AG09309 (cell line): ENCODE measurements around the gene RAPGEFL1.
"Not testable (repeated sequence)": the region's sequence is repeated elsewhere in the genome, so short reads cannot be mapped to it uniquely, and the experiment has no call there.

Experiments
- DNase-seq: peaks from one replicate; pipeline ENCODE4 v3.0.0-alpha.2; 2010; ENCODE audit warnings: low read depth
- H3K4me3 ChIP-seq: 2 replicates; pipeline ENCODE4 v1.5.1; 2011; ENCODE audit warnings: mild to moderate bottlenecking, low read depth, low read length, moderate library complexity; ENCODE audit not compliant: control insufficient read depth
- CTCF ChIP-seq: IDR thresholded peaks from 2 replicates; pipeline ENCODE4 v1.5.1; 2011; ENCODE audit warnings: mild to moderate bottlenecking, low read depth, low read length, inconsistent platforms; ENCODE audit not compliant: insufficient read depth, control insufficient read depth; ENCODE audit errors: missing control alignments

RAPGEFL1 gene

GRCh38 chr17:40198576-40198975, 21.3 kb downstream of the RAPGEFL1 start:
- H3K4me3 ChIP-seq, result no peak overlapping the region
- TF ChIP-seq CTCF, result no peak
- DNase-seq, result no peak

- no peak for DNase-seq
- H3K4me3 ChIP-seq, result no peak overlapping the region
- no peak for TF ChIP-seq CTCF
These were observed 25.9 kb downstream of the RAPGEFL1 start for GRCh38 chr17:40203131-40203530.

- not testable (repeated sequence) for H3K4me3 ChIP-seq, DNase-seq
These were observed 28.9 kb downstream of the RAPGEFL1 start for GRCh38 chr17:40206193-40206592.

- no peak overlapping the region for H3K4me3 ChIP-seq
- no peak for TF ChIP-seq CTCF
- peak; percentile 71 for DNase-seq
These were observed 32.3 kb downstream of the RAPGEFL1 start for GRCh38 chr17:40209404-40210093.

GRCh38 chr17:40213914-40214313, 36.6 kb downstream of the RAPGEFL1 start:
- not testable (repeated sequence) for DNase-seq, H3K4me3 ChIP-seq

- no peak overlapping the region for H3K4me3 ChIP-seq
- no peak for TF ChIP-seq CTCF
- DNase-seq, result no peak
These were observed 40.9 kb downstream of the RAPGEFL1 start for GRCh38 chr17:40218006-40218739.

- peak within 1 kb of the TSS; percentile 78 for H3K4me3 ChIP-seq
- peak; percentile 83 for TF ChIP-seq CTCF
- DNase-seq, result peak; percentile 74
These were observed 41.7 kb downstream of the RAPGEFL1 start, which contains the start of gene WIPF2 for GRCh38 chr17:40218740-40219593. WIPF2 (plus strand) TSS chr17:40219304; CDS start chr17:40256460, 37,156 bp downstream.
